HG02885 (cell line): ENCODE measurements around the gene SURF6.
"Not testable (repeated sequence)": the region's sequence is repeated elsewhere in the genome, so short reads cannot be mapped to it uniquely, and the experiment has no call there.

Experiments used
- ATAC-seq: cut with Tn5 transposase; IDR thresholded peaks from one replicate; pipeline ENCODE4 v1.9.1; 2021; ENCODE audit warnings: mild to moderate bottlenecking; ENCODE audit not compliant: unreplicated experiment, poor library complexity

SURF6 gene

GRCh38 chr9:133301253-133302230 is 34.4 kb downstream of the SURF6 start:
- ATAC-seq: no peak

DNA sequence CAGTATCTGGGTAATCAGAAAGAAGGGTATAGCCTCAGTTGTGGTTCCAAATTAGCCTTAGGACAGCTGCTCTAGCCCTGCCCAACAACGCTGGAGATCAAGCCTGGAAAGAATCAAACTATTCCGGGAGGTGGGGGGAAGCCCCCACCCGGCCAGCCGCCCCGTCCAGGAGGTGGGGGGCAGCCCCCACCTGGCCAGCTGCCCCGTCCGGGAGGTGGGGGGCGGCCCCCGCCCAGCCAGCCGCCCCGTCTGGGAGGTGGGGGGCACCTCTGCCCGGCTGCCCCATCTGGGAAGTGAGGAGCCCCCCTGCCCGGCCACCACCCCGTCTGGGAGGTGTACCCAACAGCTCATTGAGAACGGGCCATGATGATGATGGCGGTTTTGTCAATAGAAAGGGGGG is 36.0 kb downstream of the SURF6 start:
- ATAC-seq: not testable (repeated sequence)

- ATAC-seq: no peak
Measured at GRCh38 chr9:133294257-133294656, 41.7 kb downstream of the SURF6 start.

DNA sequence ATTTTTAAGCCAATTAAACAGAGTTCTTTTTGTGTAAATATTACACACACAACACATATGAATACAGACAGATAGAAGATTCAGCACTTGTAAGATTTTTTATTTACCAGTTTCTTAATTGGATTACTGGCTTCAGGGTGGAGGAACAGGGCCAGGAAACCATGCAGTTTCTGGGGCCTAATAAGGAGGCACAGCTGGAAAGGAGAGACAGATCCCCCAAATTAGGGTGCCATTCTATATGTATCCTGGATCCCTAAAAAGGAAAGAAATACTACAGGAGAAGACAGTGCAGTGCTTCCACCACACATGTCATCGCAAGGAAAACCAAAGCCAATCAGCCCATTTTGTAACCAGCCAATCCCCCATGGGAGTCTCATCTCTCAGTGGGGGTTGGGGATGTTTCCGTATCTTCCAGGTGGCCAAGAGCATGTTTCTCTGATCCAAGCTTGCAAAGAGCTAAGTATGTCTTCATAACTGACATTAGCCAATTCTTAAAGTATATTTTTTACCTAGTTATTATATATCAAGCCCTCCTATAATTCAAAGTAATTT is 45.2 kb downstream of the SURF6 start:
- ATAC-seq: no peak

GRCh38 chr9:133286523-133286922 is 49.5 kb downstream of the SURF6 start:
- ATAC-seq: no peak

DNA sequence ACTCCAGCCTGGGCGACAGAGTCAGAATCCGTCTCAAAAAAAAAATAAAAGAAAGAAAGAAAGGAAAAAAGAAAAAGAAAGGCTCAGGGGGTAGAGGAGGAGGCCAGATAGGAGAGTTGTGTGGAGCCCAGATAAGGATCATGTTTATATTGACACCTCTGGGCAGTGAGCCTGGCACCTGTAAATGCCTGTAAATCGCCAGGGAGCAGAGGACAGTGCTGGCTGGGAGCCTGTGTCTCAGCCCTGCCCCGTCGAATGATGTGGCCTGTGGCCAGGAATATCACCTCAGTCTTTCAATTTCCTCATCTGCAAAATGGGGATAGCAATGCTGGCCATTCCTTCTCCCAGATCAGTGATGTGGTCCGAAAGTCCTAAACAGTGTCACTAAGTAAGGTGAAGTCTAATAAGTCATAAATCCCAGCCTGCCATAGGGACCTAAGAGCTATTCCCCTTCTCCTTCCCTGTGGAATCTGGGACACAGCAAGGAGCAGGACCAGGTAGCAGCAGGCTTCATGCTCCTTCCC is 50.7 kb downstream of the SURF6 start:
- no peak for ATAC-seq

DNA sequence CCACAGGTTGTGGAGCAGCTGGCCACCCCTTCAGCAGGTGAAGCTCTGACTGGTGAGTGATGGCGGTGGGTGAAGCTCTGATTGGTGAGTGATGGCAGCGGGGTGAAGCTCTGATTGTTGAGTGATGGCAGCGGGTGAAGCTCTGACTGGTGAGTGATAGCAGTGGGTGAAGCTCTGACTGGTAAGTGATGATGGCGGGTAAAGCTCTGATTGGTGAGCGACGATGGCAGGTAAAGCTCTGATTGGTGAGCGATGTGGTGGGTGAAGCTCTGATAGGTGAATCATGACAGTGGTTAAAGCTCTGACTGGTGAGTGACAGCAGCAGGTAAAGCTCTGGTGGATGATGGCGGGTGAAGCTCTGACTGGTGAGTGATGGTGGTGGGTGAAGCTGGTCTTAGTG is 51.6 kb downstream of the SURF6 start:
- ATAC-seq: no peak

GRCh38 chr9:133283255-133284032 is 52.5 kb downstream of the SURF6 start:
- not testable (repeated sequence) for ATAC-seq

GRCh38 chr9:133282464-133283238 is 53.3 kb downstream of the SURF6 start:
- no peak for ATAC-seq

DNA sequence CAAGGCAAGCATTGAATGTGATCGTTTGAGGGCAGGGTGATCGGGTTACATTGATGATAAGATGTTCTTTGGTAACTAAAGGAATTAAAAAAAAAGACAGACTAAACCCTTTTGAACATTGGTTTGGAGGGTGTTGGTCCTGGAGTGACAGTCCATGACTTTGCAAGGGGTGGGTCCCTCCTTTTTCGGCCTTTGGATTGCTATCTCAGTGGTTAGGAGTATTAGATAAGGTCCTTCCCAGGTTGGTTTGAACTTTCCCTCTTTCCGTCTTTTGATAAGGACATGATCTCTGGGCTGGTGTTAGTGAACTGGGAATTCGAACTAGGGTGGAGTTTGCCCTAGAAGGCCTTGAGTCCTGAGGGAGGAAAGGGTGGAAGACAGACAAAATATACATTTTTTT is 55.6 kb downstream of the SURF6 start:
- no peak for ATAC-seq
